HG03280 (cell line): ENCODE measurements around the gene PHLDB2.
A peak's percentile ranks its signal among the peaks of the same experiment; 100 is the strongest.

Source experiments
- ATAC-seq: cut with Tn5 transposase; IDR thresholded peaks from one replicate; pipeline ENCODE4 v1.9.1; 2021; ENCODE audit warnings: mild to moderate bottlenecking, moderate library complexity; ENCODE audit not compliant: unreplicated experiment

PHLDB2 gene

GRCh38 chr3:111956995-111957734 is 98.1 kb downstream of the PHLDB2 start:
- no peak for ATAC-seq

GRCh38 chr3:111961461-111962164 is 102.5 kb downstream of the PHLDB2 start:
- ATAC-seq: no peak

- no peak for ATAC-seq
These were observed 104.4 kb downstream of the PHLDB2 start for GRCh38 chr3:111963424-111963823.

- no peak for ATAC-seq
These were observed 106.4 kb downstream of the PHLDB2 start for GRCh38 chr3:111965484-111965883.

GRCh38 chr3:111967068-111967467 is 108.0 kb downstream of the PHLDB2 start:
- no peak for ATAC-seq

- peak; percentile 94 for ATAC-seq
These were observed 108.7 kb downstream of the PHLDB2 start for GRCh38 chr3:111967651-111968274.

- no peak for ATAC-seq
These were observed 109.4 kb downstream of the PHLDB2 start for GRCh38 chr3:111968319-111969054.

- no peak for ATAC-seq
These were observed 111.3 kb downstream of the PHLDB2 start for GRCh38 chr3:111970376-111970775.

- no peak for ATAC-seq
These were observed 112.6 kb downstream of the PHLDB2 start for GRCh38 chr3:111971533-111972130.

GRCh38 chr3:111972891-111973290 is 113.8 kb downstream of the PHLDB2 start:
- ATAC-seq: no peak

- ATAC-seq: no peak
These were observed 116.1 kb downstream of the PHLDB2 start for GRCh38 chr3:111975131-111975530.

- no peak for ATAC-seq
These were observed 117.2 kb downstream of the PHLDB2 start for GRCh38 chr3:111976254-111976653.

- ATAC-seq: peak; percentile 91
These were observed 119.7 kb downstream of the PHLDB2 start, which contains the start of gene ABHD10 for GRCh38 chr3:111978583-111979433. TSS of gene ABHD10 (plus strand) at chr3:111979026. CDS start at chr3:111979062, 36 bp downstream.

GRCh38 chr3:111979434-111980038 is 120.5 kb downstream of the PHLDB2 start:
- peak; percentile 39 for ATAC-seq

- no peak for ATAC-seq
These were observed 121.8 kb downstream of the PHLDB2 start for GRCh38 chr3:111980716-111981456.

- no peak for ATAC-seq
These were observed 122.3 kb downstream of the PHLDB2 start for GRCh38 chr3:111981457-111981763.

- ATAC-seq: no peak
These were observed 125.7 kb downstream of the PHLDB2 start for GRCh38 chr3:111984636-111985298.

GRCh38 chr3:111986800-111987199 is 127.7 kb downstream of the PHLDB2 start:
- no peak for ATAC-seq
